LNCAP (cell line): ENCODE measurements around the gene STX7.

ENCODE experiments used
- CTCF ChIP-seq: fragments of 450-650 bp; IDR thresholded peaks from 2 replicates; pipeline ENCODE4 v1.5.1; 2017; ENCODE audit warnings: mild to moderate bottlenecking

STX7 gene

GRCh38 chr6:132404736-132405135 is 108.2 kb downstream of the STX7 start:
- TF ChIP-seq CTCF = no peak

DNA sequence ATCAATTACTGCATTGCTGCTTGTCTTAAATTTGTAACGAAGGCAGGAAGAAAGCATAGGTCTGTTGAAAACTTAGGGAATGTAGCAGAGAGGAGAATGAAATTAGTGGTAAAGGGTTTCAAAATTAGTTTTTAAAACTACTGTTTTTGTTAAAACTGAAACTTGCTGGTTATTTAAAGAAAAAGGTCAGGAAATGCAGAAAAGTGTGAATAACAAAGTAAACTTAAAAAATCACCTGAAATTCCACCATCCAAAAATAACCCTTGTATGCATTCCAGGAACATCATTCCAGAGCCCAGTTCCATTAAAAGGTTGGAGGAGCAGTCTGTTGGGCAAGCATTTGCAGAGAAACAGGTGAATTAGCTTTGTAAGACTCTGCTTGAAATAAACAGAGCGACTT is 108.6 kb downstream of the STX7 start:
- TF ChIP-seq CTCF = no peak

- no peak for TF ChIP-seq CTCF
Measured at GRCh38 chr6:132401618-132402285, 111.2 kb downstream of the STX7 start.

DNA sequence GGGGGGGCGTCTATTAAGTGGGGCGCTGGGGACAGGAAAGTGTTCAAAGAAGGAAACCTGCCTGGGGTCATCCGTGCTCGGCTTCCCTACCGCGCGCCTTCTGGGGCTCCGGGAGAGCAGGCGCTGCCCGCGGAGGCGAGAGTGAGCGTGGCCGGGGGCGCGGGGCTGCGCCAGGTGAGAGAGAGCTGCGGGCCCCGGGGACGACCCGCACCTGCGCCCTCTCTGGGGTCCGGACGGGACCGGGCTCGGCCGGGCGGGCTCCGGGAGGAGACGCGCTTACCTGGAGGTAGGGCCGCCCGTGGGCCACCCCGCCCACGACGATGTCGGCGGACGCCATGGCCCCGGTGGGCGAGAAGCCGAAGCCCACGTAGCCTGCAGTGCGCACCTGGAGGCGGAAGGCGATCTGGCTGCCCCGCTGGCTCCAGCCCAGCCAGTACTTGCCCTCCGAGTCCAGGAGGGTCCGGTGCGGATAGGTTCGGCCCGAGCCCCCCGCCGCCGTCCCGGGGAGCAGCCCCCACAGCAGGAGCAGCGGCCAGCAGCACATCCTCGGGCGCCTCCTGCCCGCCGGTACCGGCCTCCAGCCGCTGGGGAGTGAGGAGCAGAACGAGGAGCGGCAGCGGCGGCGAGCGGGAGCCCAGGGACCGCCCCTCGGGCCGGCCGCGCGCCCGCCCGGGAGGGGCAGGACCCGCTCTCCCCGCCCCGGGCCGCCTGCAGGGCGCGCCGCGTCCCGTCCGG is 111.9 kb downstream of the STX7 start, which contains the start of gene MOXD1:
Gene MOXD1 (minus strand): TSS at position 593 of the 735 bp plus-strand sequence. CDS start 49 bp downstream, at position 544.
- no peak for TF ChIP-seq CTCF

GRCh38 chr6:132400555-132400882 is 112.4 kb downstream of the STX7 start:
- no peak for TF ChIP-seq CTCF

DNA sequence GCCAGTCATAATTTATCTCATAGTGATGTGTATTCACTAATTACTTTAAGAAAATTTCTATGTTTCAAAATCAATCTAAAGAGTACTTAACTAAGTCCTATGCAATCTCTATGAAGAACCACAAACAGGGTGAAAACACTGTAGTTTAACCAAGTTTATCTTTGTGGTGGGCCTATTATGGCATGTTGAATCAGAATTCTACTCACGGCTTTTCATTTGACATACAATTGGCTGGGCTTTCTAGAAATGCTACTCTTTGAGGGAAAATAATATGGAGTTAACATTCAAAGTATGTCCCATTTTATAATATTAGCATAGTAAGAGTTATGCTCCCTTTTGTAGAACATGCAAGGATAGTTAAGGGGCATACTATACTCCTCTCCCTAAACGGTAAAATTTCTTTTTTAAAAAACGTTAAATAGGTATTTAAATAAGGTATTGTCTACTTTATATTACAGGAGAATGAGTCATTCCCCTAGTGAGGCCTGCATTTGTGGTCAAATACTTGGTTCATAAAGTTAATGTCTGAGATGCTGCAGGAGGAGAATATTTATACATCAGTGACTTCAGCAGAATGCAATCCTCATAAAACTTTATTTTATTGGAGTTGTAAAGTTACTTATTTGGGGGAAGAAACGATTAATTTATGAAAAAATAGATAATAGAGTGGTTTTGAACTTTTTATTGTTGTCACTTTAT is 113.4 kb downstream of the STX7 start:
- TF ChIP-seq CTCF = no peak
